HG02763 (cell line): ENCODE measurements around the gene IL1B.

Source experiments
- ATAC-seq: cut with Tn5 transposase; IDR thresholded peaks from one replicate; pipeline ENCODE4 v1.9.1; 2021; ENCODE audit warnings: mild to moderate bottlenecking, moderate library complexity; ENCODE audit not compliant: unreplicated experiment

The IL1B gene

GRCh38 chr2:112787294-112787693 is 49.3 kb downstream of the IL1B start:
- no peak for ATAC-seq

GRCh38 chr2:112784199-112785189 is 52.1 kb downstream of the IL1B start, which contains the start of gene IL1A:
IL1A (minus strand) TSS chr2:112784493; CDS start chr2:112783770, 723 bp downstream.
- ATAC-seq, result no peak

GRCh38 chr2:112783187-112783714 is 53.3 kb downstream of the IL1B start:
- no peak for ATAC-seq

GRCh38 chr2:112782234-112782799 is 54.3 kb downstream of the IL1B start:
- ATAC-seq, result peak; percentile 87
